Neural progenitor cell (in vitro differentiated cells): ENCODE data around the gene ACYP2. TPM values are rescaled to one million over a fixed set of nuclear protein-coding genes. Genes with fewer than 3 reads are reported as not detected.

Experiments used
- DNase-seq: peaks from one replicate; pipeline ENCODE4 v3.0.0-alpha.2; 2016; ENCODE audit warnings: low spot score
- H2AFZ ChIP-seq: fragments of 200-600 bp; sonication (generic); replicated peaks from 2 replicates; pipeline ENCODE4 v1.6.1; 2016; ENCODE audit warnings: antibody characterized with exemption
- H3F3A ChIP-seq: fragments of 200-600 bp; sonication (generic); 2 replicates; pipeline ENCODE4 v1.6.1; 2016; ENCODE audit warnings: antibody characterized with exemption, low read depth
- H3K27ac ChIP-seq: fragments of 200-600 bp; sonication (generic); 2 replicates; pipeline ENCODE4 v1.5.1; 2016; ENCODE audit warnings: mild to moderate bottlenecking
- H3K27me3 ChIP-seq: fragments of 200-600 bp; sonication (generic); 2 replicates; pipeline ENCODE4 v1.6.1; 2016; ENCODE audit warnings: mild to moderate bottlenecking, moderate library complexity
- H3K36me3 ChIP-seq: fragments of 200-600 bp; sonication (generic); 2 replicates; pipeline ENCODE4 v1.5.1; 2016
- H3K4me1 ChIP-seq: fragments of 200-600 bp; sonication (generic); 2 replicates; pipeline ENCODE4 v1.6.1; 2016; ENCODE audit warnings: mixed run types
- H3K4me2 ChIP-seq: fragments of 200-600 bp; sonication (generic); 2 replicates; pipeline ENCODE4 v1.6.1; 2016
- H3K4me3 ChIP-seq: fragments of 200-600 bp; sonication (generic); 2 replicates; pipeline ENCODE4 v1.5.1; 2016
- H3K79me2 ChIP-seq: fragments of 200-600 bp; sonication (generic); 2 replicates; pipeline ENCODE4 v1.6.1; 2016; ENCODE audit warnings: low read depth
- H3K9ac ChIP-seq: fragments of 200-600 bp; sonication (generic); 2 replicates; pipeline ENCODE4 v1.6.1; 2016
- H3K9me3 ChIP-seq: fragments of 200-600 bp; sonication (generic); 2 replicates; pipeline ENCODE4 v1.5.1; 2016; ENCODE audit warnings: low read depth
- H4K20me1 ChIP-seq: fragments of 200-600 bp; sonication (generic); 2 replicates; pipeline ENCODE4 v1.6.1; 2016; ENCODE audit warnings: low read depth
- H3K27ac Mint-ChIP-seq: 3 replicates; pipeline ENCODE4 v1.8.0; 2021; ENCODE audit warnings: mixed read lengths
- H3K27me3 Mint-ChIP-seq: 2 replicates; pipeline ENCODE4 v1.8.0; 2022; ENCODE audit warnings: low read depth, mild to moderate bottlenecking, inconsistent platforms, moderate library complexity, mixed read lengths; ENCODE audit not compliant: insufficient read depth
- H3K36me3 Mint-ChIP-seq: 3 replicates; pipeline ENCODE4 v1.8.0; 2021; ENCODE audit warnings: mixed read lengths
- H3K4me1 Mint-ChIP-seq: 3 replicates; pipeline ENCODE4 v1.8.0; 2021; ENCODE audit warnings: mixed read lengths
- H3K4me3 Mint-ChIP-seq: 3 replicates; pipeline ENCODE4 v1.8.0; 2021; ENCODE audit warnings: mild to moderate bottlenecking, moderate library complexity, mixed read lengths
- H3K9me3 Mint-ChIP-seq: 3 replicates; pipeline ENCODE4 v1.8.0; 2020; ENCODE audit warnings: mixed read lengths
- CTCF ChIP-seq: fragments of 200-600 bp; sonication (generic); IDR thresholded peaks from 2 replicates; pipeline ENCODE4 v1.5.1; 2017; ENCODE audit warnings: antibody characterized with exemption, mild to moderate bottlenecking
- EZH2 ChIP-seq: fragments of 200-600 bp; sonication (generic); IDR thresholded peaks from 2 replicates; pipeline ENCODE4 v1.6.1; 2017; ENCODE audit warnings: antibody characterized with exemption, mild to moderate bottlenecking, moderate library complexity
- EZH2phosphoT487 ChIP-seq: fragments of 200-600 bp; sonication (generic); IDR thresholded peaks from 2 replicates; pipeline ENCODE4 v1.6.1; 2017; ENCODE audit warnings: antibody characterized with exemption
- total RNA-seq: library from RNA; depleted of rRNA; stranded (reverse); fragments of >200 nt; gene quantifications from 2 replicates; pipeline ENCODE4 v1.2.3, GENCODE V29; 2015; ENCODE audit warnings: low replicate concordance

The ACYP2 gene
- total RNA-seq, 1 donor from 2014 or later, result 9.7 TPM

GRCh38 chr2:54285451-54285850 lies 170.0 kb downstream of the ACYP2 start:
- no peaks in the 10 kb centered on the region for H3K9me3 Mint-ChIP-seq
- no peak overlapping the region for H3K4me3 Mint-ChIP-seq
- Histone ChIP-seq H3F3A (no peaks in the 10 kb centered on the region), H3K27me3 (peaks cover 24% of the 10 kb centered on the region), H3K4me3 (no peak overlapping the region), H3K79me2 (no peaks in the 10 kb centered on the region), H3K36me3 (no peaks in the 10 kb centered on the region), H4K20me1 (no peaks in the 10 kb centered on the region), H3K27ac (no peak overlapping the region), H3K9me3 (no peaks in the 10 kb centered on the region), H3K9ac (no peak overlapping the region), H3K4me2 (no peak overlapping the region), H2AFZ (no peak overlapping the region), H3K4me1 (peaks cover 10% of the 10 kb centered on the region)
- H3K27me3 Mint-ChIP-seq, result no peaks in the 10 kb centered on the region
- no peak for DNase-seq
- no peaks in the 10 kb centered on the region for H3K36me3 Mint-ChIP-seq
- H3K27ac Mint-ChIP-seq, result no peak overlapping the region
- no peak for TF ChIP-seq EZH2phosphoT487
- TF ChIP-seq EZH2, result no peak
- TF ChIP-seq CTCF, result no peak
- no peaks in the 10 kb centered on the region for H3K4me1 Mint-ChIP-seq

GRCh38 chr2:54287532-54287931 lies 172.1 kb downstream of the ACYP2 start:
- Histone ChIP-seq H3K4me3 (no peak overlapping the region), H3F3A (no peaks in the 10 kb centered on the region), H3K9ac (no peak overlapping the region), H3K9me3 (no peaks in the 10 kb centered on the region), H2AFZ (no peak overlapping the region), H3K36me3 (no peaks in the 10 kb centered on the region), H3K27ac (no peak overlapping the region), H3K79me2 (no peaks in the 10 kb centered on the region), H3K4me2 (no peak overlapping the region), H4K20me1 (no peaks in the 10 kb centered on the region), H3K4me1 (peaks cover 11% of the 10 kb centered on the region), H3K27me3 (peaks cover 35% of the 10 kb centered on the region)
- H3K27me3 Mint-ChIP-seq, result no peaks in the 10 kb centered on the region
- no peak overlapping the region for H3K27ac Mint-ChIP-seq
- TF ChIP-seq EZH2phosphoT487, result no peak
- TF ChIP-seq CTCF, result no peak
- no peak for TF ChIP-seq EZH2
- no peaks in the 10 kb centered on the region for H3K4me1 Mint-ChIP-seq
- H3K36me3 Mint-ChIP-seq, result no peaks in the 10 kb centered on the region
- no peaks in the 10 kb centered on the region for H3K9me3 Mint-ChIP-seq
- no peak for DNase-seq
- H3K4me3 Mint-ChIP-seq, result no peak overlapping the region

GRCh38 chr2:54289917-54290316 lies 174.5 kb downstream of the ACYP2 start:
- no peaks in the 10 kb centered on the region for H3K27me3 Mint-ChIP-seq
- H3K27ac Mint-ChIP-seq, result no peak overlapping the region
- no peaks in the 10 kb centered on the region for H3K9me3 Mint-ChIP-seq
- H3K79me2 ChIP-seq, result no peaks in the 10 kb centered on the region
- H3K36me3 ChIP-seq, result no peaks in the 10 kb centered on the region
- H3K4me1 ChIP-seq, result peaks cover 11% of the 10 kb centered on the region
- H3K9ac ChIP-seq, result no peak overlapping the region
- H4K20me1 ChIP-seq, result no peaks in the 10 kb centered on the region
- no peak overlapping the region for H3K4me3 Mint-ChIP-seq
- H3K27ac ChIP-seq, result no peak overlapping the region
- DNase-seq, result peak; percentile 11
- no peaks in the 10 kb centered on the region for H3K9me3 ChIP-seq
- H3F3A ChIP-seq, result no peaks in the 10 kb centered on the region
- peak overlapping the region; percentile 73 for H3K4me2 ChIP-seq
- H3K36me3 Mint-ChIP-seq, result no peaks in the 10 kb centered on the region
- H2AFZ ChIP-seq, result peak overlapping the region; percentile 35
- TF ChIP-seq CTCF (no peak), EZH2 (no peak), EZH2phosphoT487 (no peak)
- H3K27me3 ChIP-seq, result peaks cover 35% of the 10 kb centered on the region
- no peaks in the 10 kb centered on the region for H3K4me1 Mint-ChIP-seq
- H3K4me3 ChIP-seq, result peak overlapping the region; percentile 32
